ENCODE measurements around the gene DPYSL4. TPM values are rescaled to one million over a fixed set of nuclear protein-coding genes. Genes with fewer than 3 reads are reported as not detected.

DPYSL4 gene
- total RNA-seq, 1 donor from 2014 or later, result 17.7 TPM

DNA sequence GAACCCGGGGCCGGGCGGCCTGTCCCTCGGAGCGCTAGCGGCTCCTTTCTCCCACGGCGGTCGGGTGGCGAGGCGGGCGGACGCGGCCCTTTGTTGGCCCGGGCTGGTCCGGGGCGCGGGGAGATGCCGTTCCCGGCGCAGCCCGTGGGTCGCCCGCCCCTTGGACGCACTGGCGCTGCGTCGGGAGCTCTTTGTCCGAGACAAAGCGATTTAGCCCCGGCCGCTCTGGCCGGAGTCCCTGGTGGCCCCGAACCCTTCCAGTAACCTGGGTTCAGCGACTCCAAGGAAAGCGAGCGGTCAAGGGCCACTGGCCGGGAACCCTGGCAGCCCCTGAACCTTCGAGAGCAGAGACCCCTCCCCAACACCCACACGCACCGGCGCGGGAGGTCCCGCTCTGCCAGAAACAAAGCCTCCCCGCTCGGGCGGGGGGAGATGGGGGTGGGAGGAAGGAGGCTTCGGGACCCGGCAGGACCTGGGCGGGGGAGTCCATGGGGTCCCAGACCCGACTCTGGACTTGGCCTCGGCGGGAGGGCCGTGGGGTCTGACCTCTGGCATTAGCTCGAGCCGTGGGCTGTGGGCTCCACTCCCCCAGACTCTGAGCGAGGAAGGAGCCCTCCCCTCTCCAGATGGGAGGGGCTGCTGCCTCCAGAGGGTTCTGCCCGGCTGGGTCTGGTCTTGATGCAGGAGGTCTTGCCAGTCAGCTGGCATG, 836 bp downstream of the DPYSL4 start:
- DNase-seq (ENCODE audit: low spot score), result peak; percentile 76
- peak overlapping the region; percentile 81 for H3K4me2 ChIP-seq
- H3K27me3 Mint-ChIP-seq (ENCODE audit: insufficient read depth, low read depth), result peaks cover 24% of the 10 kb centered on the region
- no peak overlapping the region for H3K9ac ChIP-seq
- no peaks in the 10 kb centered on the region for H3K79me2 ChIP-seq (ENCODE audit: low read depth)
- peaks cover 6% of the 10 kb centered on the region for H3K4me1 ChIP-seq
- H4K20me1 ChIP-seq (ENCODE audit: low read depth), result peaks cover 58% of the 10 kb centered on the region
- peaks cover 74% of the 10 kb centered on the region for H3K27me3 ChIP-seq
- no peak overlapping the region for H3K27ac ChIP-seq
- no peak overlapping the region for H2AFZ ChIP-seq (replicated peaks)
- peak overlapping the region; percentile 86 for H3K4me3 ChIP-seq
- no peaks in the 10 kb centered on the region for H3K9me3 Mint-ChIP-seq
- TF ChIP-seq EZH2 (IDR thresholded peaks at IDR 0.05) (peak; percentile 81), EZH2phosphoT487 (IDR thresholded peaks at IDR 0.05) (peak; percentile 64)
- TF ChIP-seq, protein P1, sequence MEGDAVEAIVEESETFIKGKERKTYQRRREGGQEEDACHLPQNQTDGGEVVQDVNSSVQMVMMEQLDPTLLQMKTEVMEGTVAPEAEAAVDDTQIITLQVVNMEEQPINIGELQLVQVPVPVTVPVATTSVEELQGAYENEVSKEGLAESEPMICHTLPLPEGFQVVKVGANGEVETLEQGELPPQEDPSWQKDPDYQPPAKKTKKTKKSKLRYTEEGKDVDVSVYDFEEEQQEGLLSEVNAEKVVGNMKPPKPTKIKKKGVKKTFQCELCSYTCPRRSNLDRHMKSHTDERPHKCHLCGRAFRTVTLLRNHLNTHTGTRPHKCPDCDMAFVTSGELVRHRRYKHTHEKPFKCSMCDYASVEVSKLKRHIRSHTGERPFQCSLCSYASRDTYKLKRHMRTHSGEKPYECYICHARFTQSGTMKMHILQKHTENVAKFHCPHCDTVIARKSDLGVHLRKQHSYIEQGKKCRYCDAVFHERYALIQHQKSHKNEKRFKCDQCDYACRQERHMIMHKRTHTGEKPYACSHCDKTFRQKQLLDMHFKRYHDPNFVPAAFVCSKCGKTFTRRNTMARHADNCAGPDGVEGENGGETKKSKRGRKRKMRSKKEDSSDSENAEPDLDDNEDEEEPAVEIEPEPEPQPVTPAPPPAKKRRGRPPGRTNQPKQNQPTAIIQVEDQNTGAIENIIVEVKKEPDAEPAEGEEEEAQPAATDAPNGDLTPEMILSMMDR (IDR thresholded peaks at IDR 0.05), result no peak
- H3K4me3 Mint-ChIP-seq, result peak overlapping the region; percentile 88
- peaks cover 15% of the 10 kb centered on the region for H3K4me1 Mint-ChIP-seq
- no peaks in the 10 kb centered on the region for H3K9me3 ChIP-seq (ENCODE audit: low read depth)
- peaks cover 27% of the 10 kb centered on the region for H3K36me3 Mint-ChIP-seq
- no peak overlapping the region for H3K27ac Mint-ChIP-seq
- no peaks in the 10 kb centered on the region for H3K36me3 ChIP-seq
- peaks cover 5% of the 10 kb centered on the region for H3F3A ChIP-seq (ENCODE audit: low read depth)

DNA sequence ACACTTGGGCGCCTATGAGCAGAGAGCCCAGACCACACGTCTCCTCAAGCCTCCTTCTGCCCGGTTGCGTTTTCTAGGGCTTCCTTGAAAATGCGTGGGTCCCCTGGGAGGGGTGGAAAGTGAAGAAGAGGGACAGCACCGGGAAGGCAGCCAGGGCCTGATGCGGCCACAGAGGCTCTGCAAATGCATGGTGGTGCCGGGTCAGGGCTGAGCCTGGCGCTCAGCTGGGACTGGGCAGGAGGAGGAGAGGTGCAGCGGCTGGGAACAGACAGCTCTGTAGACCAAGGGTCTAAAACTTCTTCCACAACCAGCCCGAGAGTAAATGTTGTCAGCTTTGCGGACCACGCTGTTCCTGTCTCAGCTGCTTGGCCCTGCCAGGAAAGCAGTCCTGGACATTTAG, 1.6 kb downstream of the DPYSL4 start:
- Histone ChIP-seq H2AFZ (replicated peaks) (no peak overlapping the region), H3K4me2 (peak overlapping the region; percentile 81), H3K9me3 (ENCODE audit: low read depth) (no peaks in the 10 kb centered on the region), H3K79me2 (ENCODE audit: low read depth) (no peaks in the 10 kb centered on the region), H3K27ac (no peak overlapping the region), H3K4me3 (peak overlapping the region; percentile 86), H3K36me3 (no peaks in the 10 kb centered on the region), H3K4me1 (peaks cover 6% of the 10 kb centered on the region), H3K9ac (no peak overlapping the region), H3F3A (ENCODE audit: low read depth) (peaks cover 5% of the 10 kb centered on the region), H3K27me3 (peaks cover 67% of the 10 kb centered on the region), H4K20me1 (ENCODE audit: low read depth) (peaks cover 61% of the 10 kb centered on the region)
- no peak for TF ChIP-seq EZH2phosphoT487 (IDR thresholded peaks at IDR 0.05)
- TF ChIP-seq, protein P1 (IDR thresholded peaks at IDR 0.05), result no peak
- no peak for TF ChIP-seq EZH2 (IDR thresholded peaks at IDR 0.05)
- peaks cover 15% of the 10 kb centered on the region for H3K4me1 Mint-ChIP-seq
- peaks cover 23% of the 10 kb centered on the region for H3K27me3 Mint-ChIP-seq (ENCODE audit: insufficient read depth, low read depth)
- H3K4me3 Mint-ChIP-seq, result peak overlapping the region; percentile 88
- H3K36me3 Mint-ChIP-seq, result peaks cover 31% of the 10 kb centered on the region
- DNase-seq (ENCODE audit: low spot score), result no peak
- H3K27ac Mint-ChIP-seq, result no peak overlapping the region
- no peaks in the 10 kb centered on the region for H3K9me3 Mint-ChIP-seq

DNA sequence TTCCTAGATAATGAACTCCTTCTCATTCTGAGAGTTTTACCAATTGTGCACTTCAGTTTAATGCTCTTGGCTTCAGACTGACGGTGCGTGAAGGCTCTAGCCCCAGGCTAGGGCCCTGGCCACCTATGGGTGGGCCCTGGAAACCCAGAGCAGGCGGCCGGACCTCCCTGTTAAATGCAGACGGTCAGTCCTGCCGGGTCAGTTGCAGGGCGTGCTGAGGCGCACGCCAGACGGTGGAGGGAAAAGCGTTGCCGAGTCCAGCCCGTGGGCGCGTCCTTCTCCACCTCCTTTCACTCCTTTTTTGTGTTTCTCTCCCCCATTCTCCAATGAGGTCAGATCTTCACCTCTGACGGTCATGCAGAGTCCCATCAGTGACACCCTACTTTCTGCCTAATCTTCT, 2.3 kb downstream of the DPYSL4 start:
- Histone ChIP-seq H3K9me3 (ENCODE audit: low read depth) (no peaks in the 10 kb centered on the region), H3K27ac (no peak overlapping the region)
- peak overlapping the region; percentile 88 for H3K4me3 Mint-ChIP-seq

More for the DNA sequence above, 2.3 kb downstream of the DPYSL4 start:
- no peaks in the 10 kb centered on the region for H3K9me3 Mint-ChIP-seq
- no peak overlapping the region for H3K27ac Mint-ChIP-seq
- TF ChIP-seq, protein P1 (IDR thresholded peaks at IDR 0.05), result no peak
- no peak for TF ChIP-seq EZH2phosphoT487 (IDR thresholded peaks at IDR 0.05)
- TF ChIP-seq EZH2 (IDR thresholded peaks at IDR 0.05), result no peak
- H4K20me1 ChIP-seq (ENCODE audit: low read depth), result peaks cover 68% of the 10 kb centered on the region
- no peak overlapping the region for H2AFZ ChIP-seq (replicated peaks)
- H3K9ac ChIP-seq, result no peak overlapping the region
- H3K27me3 Mint-ChIP-seq (ENCODE audit: insufficient read depth, low read depth), result peaks cover 18% of the 10 kb centered on the region
- H3K27me3 ChIP-seq, result peaks cover 60% of the 10 kb centered on the region
- peaks cover 15% of the 10 kb centered on the region for H3K4me1 Mint-ChIP-seq
- H3K36me3 ChIP-seq, result no peaks in the 10 kb centered on the region
- peaks cover 6% of the 10 kb centered on the region for H3K4me1 ChIP-seq
- H3K36me3 Mint-ChIP-seq, result peaks cover 33% of the 10 kb centered on the region
- H3K4me2 ChIP-seq, result no peak overlapping the region
- H3K79me2 ChIP-seq (ENCODE audit: low read depth), result no peaks in the 10 kb centered on the region
- H3F3A ChIP-seq (ENCODE audit: low read depth), result peaks cover 5% of the 10 kb centered on the region
- no peak overlapping the region for H3K4me3 ChIP-seq
- DNase-seq (ENCODE audit: low spot score), result no peak
